Stimulated activated CD4-positive, alpha-beta T cell treated with anti-CD3 and anti-CD28 coated beads, Interleukin-12 subunit alpha, Interleukin-12 subunit beta, amount 100 ng/mL, for 24 hours (primary cell): ENCODE data around the gene VCAN.
A peak's percentile ranks its signal among the peaks of the same experiment; 100 is the strongest.

ENCODE experiments used
- DNase-seq, 2 experiments: peaks; one replicate each; pipeline ENCODE4 v3.0.0-alpha.2; 2020; ENCODE audit warnings: low read depth in 2 of 2

The VCAN gene

DNA sequence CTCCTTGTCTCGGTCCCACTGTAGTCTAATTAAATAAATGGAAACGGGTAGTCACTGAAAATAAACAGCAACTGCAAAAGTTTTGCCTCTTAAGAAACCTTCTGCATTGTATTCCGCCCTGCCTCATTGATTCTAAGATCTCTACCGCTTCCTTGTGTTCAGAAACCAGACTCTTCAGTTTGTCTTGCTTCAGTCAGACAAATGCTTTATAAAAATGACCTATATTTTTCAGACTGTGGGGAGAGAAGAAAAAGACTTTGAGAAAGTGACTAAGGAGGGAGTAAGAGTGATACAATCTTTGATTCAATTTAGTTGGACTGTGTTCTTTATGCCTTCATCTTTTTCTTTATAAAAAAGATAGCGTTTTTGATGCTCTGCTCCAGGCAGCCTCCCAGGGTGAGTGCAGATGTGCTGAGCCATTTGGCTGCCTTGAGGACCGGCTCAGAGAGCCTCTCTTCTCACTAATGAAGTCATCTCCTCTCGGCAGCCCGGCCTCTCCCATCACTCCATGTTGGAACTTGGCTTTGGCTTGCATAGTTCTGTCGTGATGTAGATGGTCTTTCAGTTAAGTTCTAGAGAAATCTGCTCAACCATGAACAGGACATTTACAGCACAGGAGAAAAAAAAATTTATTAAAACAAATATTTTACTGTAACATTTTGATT, 4.0 kb upstream of the VCAN start:
- DNase-seq, result no peak

DNA sequence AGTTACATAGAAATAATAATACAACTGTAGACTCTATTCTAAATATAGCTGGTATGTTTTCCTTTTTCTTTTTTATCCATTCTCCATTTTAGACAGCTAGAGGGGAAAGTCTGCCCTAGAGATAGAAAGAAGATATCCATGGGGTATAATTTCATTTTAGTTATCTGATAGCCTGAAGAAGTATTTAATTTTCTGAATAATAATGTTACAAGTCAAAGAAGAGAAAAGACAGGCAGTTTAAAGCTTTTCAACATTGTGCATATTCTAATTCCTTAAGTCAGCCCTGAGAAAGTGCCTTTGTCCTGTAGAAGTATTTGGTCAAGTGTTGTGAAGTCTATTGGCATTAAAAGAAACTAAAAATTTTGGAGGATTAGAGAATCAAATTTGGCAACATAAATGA, 2.5 kb upstream of the VCAN start:
- no peak for DNase-seq

DNA sequence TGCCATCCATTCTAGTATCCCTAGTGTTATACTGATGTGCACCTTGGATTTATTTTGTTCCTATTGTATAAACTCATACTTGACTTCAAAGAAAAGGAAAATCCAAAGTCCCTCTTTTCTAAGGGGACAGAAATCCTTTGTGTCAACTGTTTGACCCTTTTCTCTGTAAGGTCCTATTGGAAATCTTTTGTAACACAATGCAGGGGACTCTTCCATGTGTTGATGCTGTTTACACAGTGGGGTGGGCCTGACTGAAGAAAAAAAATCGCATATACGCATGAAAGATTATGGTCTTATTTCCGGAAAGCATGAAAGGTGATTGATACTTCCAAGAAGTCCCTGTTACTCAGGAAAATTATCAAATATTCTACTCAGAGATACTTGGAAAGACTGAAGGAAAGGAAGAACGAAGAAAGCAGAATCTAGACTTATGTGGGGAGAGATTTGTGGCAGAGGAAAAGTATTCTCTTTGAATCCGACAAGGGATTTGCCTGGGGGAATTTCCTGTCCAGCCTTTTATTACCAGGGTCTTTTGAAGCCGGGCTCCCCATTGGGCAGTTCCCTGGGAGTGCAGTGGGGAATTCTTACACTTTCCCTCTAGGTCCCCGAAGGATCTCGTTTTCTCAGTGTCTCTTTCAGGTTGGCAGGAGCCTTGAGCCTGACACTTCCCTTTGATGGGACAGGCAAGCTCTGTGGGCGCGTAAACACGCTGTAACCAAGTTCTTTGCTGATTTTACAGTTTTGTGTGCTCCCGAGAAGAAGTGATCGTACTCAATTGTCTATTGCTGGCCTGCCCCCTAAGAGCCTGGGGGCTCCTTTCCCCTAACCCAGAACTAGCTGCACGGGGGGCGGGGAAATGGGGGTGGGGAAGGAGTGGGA, 779 bp upstream of the VCAN start:
- DNase-seq, result no peak

DNA sequence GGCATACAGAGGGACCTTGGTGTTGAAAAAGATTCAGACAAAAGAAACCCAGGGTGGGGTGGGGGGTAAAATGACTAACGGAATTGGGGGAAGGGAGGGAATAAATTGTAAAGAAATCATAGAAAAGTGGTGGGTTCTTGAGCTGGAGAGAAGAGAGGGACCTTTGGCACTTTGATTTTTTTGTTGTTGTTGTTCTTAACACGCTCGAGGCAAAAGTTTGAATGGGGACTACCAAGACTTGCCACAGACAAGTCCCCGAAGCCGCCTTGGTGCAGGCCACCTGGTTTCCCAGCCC, 616 bp downstream of the VCAN start:
- DNase-seq, result no peak

DNA sequence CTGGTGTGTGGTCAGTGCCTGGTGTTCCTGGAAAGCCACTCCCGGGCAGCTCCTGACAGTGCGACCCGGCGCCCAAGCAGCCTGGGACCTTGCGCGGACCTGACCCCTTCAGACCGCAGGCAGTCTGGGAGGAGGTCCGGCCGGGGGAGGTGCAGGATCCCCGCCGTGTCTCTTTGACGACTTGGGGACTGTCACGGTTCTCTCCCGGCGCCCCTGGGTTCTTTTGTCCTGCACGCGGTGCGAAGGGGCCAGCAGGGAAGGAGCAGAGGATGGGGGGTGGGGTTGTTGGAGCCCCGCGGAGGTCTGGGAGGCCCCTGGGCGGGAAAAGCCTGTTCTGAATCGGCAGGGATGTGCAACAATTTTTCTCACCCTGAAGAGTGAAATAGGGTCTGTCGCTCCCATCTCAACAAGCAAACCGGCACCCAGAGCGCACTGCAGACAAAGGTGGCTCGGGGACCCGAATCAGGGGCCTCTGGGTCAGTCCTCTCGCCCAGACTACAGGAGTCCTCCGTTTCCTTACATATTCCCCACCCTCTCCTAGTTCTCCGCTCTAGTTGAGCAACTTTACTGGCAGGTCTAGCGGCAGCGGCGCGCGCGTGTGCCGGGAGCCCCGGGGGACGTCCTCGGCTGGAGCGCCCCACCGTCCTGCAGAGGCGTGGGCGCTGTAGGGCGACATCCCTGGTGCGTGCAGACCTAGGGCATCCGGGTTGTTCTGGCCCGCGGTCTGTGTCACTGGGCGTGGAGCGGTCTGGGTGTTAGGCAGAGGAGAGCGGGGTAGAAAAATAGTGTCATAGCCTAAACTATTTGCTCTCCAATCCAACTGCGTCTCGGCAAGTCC, 1.2 kb downstream of the VCAN start:
- no peak for DNase-seq

DNA sequence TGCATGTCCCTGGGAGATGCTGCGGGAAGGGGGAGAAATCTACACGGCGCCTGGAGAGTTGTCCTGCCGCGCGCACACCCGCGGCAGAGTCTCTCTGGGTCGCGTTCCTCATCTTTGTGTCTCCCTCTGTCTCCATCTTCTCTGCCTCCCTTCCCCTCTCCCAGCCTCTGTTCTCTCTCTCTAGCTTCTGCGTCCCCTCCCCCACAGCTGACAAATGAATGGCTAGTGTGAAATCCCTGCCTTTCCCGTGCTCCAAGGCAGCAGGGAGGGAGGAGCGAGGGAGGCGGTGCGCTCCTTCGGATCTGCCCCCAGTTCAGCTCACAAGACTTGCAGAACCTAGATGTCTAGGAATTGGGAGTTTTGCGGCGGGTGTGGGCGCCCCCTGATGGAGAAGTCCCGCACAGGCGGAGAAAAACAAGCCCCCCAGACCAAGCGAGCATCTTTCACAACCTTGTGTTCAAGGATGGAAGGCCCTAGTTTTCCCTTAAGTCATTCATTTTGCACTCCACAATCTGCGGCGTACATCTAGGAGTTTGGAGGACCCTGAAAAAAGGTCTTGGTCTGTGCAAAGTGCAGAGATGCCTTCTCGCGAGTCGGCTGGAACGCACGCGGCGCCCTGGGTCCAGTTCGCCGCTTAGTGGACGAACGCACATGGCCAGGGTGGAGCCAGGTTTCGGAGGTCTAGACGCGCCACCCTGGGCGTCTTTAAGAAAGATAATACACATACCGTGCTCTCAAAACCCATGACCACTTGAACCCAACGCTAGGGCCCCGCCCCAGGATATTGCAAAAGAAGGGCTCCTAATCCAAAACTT, 2.0 kb downstream of the VCAN start:
- DNase-seq, result peak; percentile 30 to 60

DNA sequence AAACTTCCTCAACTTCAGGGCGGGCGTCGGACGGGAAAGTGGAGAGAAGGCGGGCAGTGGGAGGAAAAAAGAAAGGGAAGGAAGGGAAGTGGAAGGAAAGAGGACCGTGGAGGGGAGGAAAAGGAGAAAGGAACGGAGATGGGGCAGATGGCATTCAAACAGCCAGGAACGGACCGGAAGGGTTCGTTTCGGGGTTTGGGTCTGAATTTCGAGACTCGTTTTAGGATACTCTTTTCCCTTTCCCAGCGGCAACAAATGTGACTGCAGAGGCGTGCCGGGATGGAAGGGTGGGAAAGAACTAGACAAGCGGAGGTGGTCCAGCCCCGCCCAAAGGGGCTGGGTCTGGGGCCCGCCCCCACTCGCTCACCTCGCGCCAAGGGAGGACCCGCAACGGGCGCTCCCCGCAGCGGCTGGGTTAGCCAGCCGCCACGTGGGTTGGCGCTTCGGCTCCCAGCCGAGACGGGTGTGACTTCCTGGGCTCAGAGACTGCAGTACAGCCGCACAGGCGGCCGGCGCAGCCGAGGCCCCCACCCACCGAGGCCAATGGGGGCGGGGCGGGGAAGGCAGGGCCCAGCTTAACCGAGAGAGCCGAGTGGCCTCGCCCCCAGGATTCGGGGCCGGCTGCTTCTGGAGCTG, 2.7 kb downstream of the VCAN start:
- no peak for DNase-seq

DNA sequence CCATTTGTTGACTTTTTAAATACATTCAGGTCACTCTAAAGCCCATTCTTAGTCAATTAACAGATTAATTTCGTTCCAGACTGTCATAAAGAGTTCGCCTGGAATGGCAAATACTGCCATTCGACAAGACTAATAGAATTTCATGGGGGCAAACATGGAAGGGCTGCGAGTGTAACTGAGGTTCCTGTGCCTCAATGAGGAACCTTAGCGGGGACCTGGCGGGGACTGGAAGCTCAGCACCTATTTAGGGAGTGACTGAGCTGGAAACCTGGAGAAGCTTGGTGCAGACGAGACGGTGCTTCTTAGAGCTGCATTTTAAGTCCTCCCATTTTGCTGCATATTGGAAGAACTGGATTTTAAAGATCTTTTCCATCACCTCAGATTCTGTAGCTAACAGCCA, 3.4 kb downstream of the VCAN start:
- DNase-seq, result no peak

DNA sequence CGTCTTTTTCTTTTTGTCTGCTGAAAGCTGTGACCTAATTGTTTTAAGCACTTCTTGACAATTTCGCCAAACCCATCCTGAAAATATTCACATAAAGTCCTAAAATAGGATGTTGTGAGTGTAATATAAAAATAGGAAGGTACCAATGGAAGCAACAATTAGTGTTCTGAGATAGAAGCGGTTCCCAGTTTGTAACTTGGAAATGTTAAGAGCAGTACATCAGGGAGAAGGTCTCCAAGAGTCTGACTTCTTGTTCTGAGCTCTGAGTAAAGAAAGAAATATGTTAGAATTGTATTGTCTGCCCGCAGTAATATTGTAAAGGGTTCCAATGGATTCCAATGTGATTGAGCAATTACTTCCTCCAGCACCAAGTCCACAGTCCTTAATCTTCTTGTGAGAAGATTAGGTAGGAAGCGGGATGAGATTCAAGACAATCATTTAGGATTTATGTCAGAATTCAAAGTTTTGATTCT, 3.9 kb downstream of the VCAN start:
- DNase-seq, result no peak

DNA sequence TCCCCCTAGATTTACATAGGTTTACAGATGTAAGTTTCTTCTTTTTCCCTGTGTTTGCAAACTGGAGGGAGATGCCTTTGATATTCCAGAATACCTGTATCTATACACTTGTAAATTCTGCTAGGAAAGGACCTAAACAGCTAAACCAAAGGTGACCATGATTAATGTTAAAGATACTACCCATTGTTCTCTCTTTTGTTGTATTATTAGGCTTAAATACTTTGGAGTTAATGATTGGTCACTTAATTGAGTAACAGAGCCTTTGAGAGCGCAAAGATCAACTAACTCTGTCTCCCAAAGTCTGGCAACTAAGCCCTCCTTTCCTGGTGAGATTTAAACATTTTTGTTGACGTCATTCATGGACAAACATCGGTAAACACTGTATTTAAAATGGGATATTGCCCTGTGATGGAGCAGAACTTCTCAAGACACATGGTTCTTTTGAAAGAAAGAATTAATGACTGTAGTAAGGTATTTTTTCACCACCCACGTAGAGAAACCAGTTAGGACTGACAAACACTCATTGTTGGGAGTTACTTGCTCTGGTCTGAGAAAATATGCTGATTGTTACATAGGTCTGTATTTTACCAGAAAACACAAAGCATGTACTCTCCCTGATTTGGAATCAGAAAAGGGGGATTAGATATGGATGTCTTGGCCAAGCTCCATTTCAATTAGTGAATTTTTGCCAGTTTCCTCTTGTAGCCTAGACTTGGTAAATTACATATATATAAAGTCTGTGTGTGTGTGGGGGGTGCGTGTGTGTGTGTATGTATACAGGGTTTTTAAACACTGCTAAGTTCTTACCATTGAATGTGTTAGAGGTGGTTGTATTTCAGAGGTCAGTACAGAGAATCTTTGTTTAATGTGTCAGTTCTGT, 4.6 kb downstream of the VCAN start:
- DNase-seq, result no peak

DNA sequence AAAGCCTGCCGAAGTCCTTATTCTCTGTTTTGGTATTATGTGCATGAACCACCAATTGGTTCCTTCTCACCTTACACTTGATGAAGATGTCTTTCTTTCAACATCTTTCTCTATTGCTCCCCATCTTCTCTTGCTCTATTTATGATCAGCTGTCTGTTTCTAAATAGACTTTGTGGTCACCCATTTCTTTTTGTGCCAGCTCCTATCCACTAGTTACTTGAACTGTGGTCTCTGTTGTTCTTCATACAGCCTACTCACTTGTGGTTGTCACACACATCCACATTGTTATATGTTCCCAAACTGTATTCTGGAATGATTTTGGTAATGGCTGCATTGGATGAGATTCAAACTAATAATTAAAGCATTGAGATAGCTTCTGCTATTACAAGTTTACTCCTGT, 11.4 kb downstream of the VCAN start:
- no peak for DNase-seq

DNA sequence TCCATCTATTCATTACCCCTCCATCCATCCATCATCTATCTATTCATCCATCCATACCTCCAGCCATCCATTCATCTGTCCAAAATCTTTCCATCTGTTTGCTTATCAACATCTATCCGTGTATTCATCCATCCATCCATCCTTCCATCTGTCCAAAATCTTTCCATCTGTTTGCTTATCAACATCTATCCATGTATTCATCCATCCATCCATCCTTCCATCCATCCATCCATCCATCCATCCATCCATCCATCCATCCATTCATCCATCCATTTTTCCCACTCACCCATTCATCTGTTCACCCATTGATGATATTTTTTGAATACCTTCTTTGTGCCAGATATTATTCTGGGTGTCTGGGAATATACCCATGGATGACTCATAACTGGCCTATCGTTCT, 12.8 kb downstream of the VCAN start:
- no peak for DNase-seq

DNA sequence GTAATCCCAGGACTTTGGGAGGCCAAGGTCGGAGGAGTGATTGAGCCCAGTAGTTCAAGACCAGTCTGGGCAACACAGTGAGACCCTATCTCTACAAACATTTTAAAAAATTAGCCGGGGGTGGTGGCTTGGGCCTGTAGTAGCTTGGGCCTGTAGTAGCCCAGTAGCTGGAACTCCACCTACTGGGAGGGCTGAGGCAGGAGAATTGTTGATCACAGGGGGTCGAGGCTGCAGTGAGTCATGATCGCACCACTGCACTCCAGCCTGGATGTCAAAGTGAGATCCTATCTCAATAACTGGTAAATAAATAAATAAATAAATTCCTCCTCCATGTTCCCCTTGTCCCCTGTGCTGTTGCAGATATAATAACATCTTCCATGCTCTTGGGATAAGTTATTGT, 14.3 kb downstream of the VCAN start:
- no peak for DNase-seq

DNA sequence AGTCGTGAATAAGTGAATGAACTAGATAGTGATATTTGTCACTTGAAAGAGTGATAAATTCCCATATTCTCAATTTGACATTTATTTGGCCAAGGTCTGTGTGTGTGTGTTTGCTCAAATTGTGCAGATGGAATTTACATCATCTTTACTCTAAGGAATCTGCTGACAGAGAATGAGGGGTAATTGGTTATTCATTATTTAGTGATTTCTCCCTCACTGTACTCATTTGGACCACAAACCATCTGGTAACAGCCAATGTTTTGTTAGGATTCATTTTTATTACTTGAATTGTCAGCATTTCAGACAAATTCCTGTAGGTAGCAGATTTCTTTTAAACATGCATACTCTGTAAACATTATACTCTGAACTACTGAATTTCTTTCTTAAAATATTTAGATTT, 15.6 kb downstream of the VCAN start:
- no peak for DNase-seq

DNA sequence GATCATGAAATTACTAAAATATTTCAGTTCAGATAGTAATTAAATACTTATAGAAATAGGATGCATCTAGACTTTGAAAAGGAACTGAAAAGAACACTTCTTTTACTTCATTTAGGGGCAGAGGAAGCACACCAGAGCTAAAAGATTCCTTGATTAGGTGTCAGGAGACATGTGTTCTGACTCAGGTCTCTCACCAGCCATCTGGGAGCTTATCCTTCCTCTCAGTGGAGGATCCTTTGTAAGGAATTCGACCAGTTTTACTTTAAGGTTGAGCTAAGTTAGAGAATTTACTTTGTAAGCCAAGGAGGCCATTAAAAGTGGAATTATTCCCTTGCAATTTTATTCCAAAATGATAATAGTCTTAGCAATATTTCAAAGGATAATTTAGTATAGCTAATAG, 16.7 kb downstream of the VCAN start:
- DNase-seq, result no peak

DNA sequence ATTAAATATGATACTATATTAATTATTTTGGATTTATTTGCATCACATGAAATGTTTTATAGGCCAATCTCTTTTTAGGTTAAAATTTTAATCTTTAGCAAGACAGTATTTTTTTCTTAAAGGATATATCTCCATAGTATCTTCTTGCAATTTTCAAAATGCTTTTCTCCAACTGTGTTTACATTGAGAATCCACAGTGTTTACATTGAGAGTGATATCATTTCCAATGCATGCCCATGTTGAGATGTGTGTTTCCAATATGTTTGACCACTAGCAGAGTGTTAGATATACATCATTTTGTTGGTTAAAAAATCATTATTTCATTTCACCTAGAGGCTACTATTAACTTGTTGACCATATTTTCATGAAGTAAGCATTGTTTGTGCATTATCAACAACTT, 17.3 kb downstream of the VCAN start:
- DNase-seq, result no peak

DNA sequence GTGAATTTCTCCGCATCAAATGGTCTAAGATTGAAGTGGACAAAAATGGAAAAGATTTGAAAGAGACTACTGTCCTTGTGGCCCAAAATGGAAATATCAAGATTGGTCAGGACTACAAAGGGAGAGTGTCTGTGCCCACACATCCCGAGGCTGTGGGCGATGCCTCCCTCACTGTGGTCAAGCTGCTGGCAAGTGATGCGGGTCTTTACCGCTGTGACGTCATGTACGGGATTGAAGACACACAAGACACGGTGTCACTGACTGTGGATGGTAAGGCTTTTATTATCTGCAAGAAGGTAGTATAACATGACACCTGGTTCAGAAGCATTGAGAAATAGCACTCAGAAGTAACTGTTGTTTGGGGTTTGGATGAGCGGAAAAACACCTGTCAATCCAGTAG, 18.7 kb downstream of the VCAN start:
- no peak for DNase-seq

DNA sequence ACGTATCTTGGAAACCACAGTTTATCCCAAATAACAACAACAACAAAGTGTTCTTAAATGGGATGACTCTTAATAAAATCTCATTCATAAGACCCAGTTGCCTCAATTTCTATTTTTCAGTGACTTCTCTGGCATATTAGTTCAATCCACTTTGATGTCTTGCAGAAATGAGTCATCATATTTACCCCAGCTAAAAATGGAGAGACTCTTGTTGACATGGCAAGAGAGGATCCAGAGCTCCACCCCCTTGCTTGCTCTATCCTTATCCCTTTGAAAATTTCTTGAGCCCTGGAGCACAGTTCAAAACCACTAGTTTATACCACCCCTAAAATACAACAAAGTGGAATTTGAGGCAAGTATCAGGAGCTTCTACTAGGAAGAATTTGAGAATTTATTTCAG, 20.8 kb downstream of the VCAN start:
- DNase-seq, result no peak

DNA sequence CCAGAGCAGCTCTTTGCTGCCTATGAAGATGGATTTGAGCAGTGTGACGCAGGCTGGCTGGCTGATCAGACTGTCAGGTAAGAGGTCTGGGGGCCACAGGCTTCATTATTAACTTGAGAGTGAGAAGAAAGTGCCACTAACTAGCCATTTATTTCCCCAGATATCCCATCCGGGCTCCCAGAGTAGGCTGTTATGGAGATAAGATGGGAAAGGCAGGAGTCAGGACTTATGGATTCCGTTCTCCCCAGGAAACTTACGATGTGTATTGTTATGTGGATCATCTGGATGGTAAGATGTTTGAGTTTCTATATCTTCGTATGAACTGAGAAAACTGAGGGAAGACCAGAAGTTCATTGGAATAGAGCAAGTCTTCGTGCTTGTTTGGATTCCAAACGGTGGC, 22.1 kb downstream of the VCAN start:
- DNase-seq, result no peak

DNA sequence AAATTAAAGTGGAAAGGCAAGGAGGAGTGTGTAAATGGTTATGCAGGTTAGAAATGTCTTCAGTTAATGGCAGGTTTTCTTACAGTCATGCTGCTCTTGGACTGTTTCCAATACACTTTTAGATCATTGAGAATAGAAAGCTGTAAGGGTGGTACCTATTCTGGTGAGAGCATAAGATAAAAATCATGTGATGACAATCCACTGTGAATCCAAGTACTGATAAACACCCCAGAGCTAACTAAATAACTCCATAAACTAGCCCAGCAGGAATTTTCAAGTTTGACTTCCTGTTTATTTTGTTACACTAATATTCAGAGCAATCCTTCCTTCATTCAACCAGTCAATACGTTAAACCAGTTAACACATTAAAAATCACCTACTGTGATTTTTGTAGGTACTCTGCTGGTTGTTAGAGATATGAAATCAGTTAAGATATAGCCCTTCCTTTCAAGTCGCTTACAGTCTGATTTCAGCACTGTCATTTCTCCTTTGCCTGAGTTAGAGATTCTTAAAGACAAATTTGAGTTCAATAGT, 22.6 kb downstream of the VCAN start:
- DNase-seq, result no peak
